Measurements from ENCODE around the gene SNTA1. TPM values are rescaled to one million over a fixed set of nuclear protein-coding genes. Genes with fewer than 3 reads are reported as not detected.
"Not testable (repeated sequence)": the region's sequence is repeated elsewhere in the genome, so short reads cannot be mapped to it uniquely, and the experiment has no call there.

SNTA1 gene
- total RNA-seq, 1 experiment from 2014 or later: 15.4 TPM

DNA sequence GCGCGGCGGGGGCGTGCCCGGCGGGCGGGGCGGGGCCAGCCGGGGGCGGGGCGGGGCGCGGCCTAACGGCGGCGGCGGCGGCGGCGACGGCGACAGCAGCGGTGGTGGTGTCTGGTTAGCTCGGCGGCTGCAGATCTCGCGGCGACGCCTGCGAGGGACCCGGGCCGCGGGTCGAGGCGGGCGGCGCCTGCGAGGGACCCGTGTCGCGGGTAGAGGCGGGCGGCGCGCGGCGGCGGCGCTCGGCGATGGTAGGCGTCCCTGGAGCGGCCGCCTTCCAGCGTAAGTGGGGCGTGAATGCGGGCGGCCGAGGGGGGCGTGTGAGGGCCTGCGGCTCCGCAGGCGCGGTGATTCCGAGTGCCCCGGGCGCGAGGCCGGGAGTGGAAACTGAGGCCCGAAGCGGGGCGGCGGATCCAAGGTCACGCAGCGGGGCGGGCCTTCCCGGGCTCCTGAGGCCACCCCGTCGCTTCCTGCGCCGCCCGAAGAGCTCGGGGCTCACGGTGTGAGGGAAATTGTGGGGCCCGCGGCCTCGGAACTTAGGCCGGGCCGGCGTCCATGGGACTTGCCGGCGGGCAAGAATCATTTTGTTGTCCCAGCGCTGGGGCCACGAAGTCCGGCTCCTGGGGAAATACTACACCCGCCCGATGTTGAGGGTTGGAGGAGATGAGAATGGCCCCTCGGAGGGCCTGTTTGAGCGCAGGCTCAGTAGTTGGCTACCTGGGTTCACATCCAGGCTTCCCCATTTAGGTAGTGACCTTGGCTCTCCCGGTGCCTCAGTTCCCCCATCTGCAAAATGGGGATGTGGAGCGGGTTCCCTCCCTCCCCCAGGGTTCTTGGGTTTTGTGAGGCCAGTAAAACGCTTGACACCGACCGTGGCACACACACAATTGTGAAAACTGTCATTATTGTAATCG lies 46.7 kb upstream of the SNTA1 start, which contains the start of gene CBFA2T2:
CBFA2T2 (plus strand) TSS at position 74 of the 911 bp plus-strand sequence; CDS start at position 246, 172 bp downstream.
- Mint-ChIP-seq H3K4me3 (ENCODE audit: unreplicated experiment) (peak within 1 kb of the TSS; percentile 92), H3K27ac (ENCODE audit: unreplicated experiment) (peak within 1 kb of the TSS; percentile 38), H3K27me3 (ENCODE audit: insufficient read depth, unreplicated experiment) (no peaks in the 10 kb centered on the region), H3K9me3 (ENCODE audit: unreplicated experiment) (no peaks in the 10 kb centered on the region), H3K4me1 (ENCODE audit: low read depth, unreplicated experiment) (peaks cover 8% of the 10 kb centered on the region), H3K36me3 (ENCODE audit: insufficient read depth, unreplicated experiment) (peaks cover 34% of the 10 kb centered on the region)
- Histone ChIP-seq H3K36me3 (ENCODE audit: control insufficient read depth, insufficient read depth, low read length) (no peaks in the 10 kb centered on the region), H3K4me1 (peaks cover 14% of the 10 kb centered on the region), H3K4me3 (ENCODE audit: low read depth, low read length) (peak within 1 kb of the TSS; percentile 95), H3K9me3 (no peaks in the 10 kb centered on the region), H3K27me3 (replicated peaks; ENCODE audit: control insufficient read depth, insufficient read depth, low read length) (no peaks in the 10 kb centered on the region)
- POLR2A ChIA-PET: interaction anchor here (0.5 to 2.2 kb wide), 31 partner anchors 10 to 1702 kb away, joined by 3 to 25 read pairs (median 5); partner anchors contain the start of genes ACTL10, CDK5RAP1, CHMP4B and EIF2S2
- TF ChIP-seq, protein P1, sequence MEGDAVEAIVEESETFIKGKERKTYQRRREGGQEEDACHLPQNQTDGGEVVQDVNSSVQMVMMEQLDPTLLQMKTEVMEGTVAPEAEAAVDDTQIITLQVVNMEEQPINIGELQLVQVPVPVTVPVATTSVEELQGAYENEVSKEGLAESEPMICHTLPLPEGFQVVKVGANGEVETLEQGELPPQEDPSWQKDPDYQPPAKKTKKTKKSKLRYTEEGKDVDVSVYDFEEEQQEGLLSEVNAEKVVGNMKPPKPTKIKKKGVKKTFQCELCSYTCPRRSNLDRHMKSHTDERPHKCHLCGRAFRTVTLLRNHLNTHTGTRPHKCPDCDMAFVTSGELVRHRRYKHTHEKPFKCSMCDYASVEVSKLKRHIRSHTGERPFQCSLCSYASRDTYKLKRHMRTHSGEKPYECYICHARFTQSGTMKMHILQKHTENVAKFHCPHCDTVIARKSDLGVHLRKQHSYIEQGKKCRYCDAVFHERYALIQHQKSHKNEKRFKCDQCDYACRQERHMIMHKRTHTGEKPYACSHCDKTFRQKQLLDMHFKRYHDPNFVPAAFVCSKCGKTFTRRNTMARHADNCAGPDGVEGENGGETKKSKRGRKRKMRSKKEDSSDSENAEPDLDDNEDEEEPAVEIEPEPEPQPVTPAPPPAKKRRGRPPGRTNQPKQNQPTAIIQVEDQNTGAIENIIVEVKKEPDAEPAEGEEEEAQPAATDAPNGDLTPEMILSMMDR (IDR thresholded peaks at IDR 0.05; ENCODE audit: insufficient read depth in 1 of 2, low read depth in 1 of 2, low read length in 1 of 2, severe bottlenecking in 1 of 2, unreplicated experiment in 1 of 2): no peak
- peak in 1 of 2 experiments; percentile 62 for DNase-seq
- intact Hi-C loops (cut with micrococcal nuclease; ENCODE audit: unreplicated experiment): loop anchor here (1.0 kb wide), 1 partner anchor 23 kb away; no protein-coding TSS in a partner anchor
- CTCF ChIA-PET: interaction anchor here (0.6 to 2.5 kb wide), 20 partner anchors 11 to 1767 kb away, joined by 3 to 19 read pairs (median 4); partner anchors contain the start of genes ACSS2, ACTL10, CDK5RAP1 and RALY
- BruUV-seq (replicated peaks): no TSS peak

DNA sequence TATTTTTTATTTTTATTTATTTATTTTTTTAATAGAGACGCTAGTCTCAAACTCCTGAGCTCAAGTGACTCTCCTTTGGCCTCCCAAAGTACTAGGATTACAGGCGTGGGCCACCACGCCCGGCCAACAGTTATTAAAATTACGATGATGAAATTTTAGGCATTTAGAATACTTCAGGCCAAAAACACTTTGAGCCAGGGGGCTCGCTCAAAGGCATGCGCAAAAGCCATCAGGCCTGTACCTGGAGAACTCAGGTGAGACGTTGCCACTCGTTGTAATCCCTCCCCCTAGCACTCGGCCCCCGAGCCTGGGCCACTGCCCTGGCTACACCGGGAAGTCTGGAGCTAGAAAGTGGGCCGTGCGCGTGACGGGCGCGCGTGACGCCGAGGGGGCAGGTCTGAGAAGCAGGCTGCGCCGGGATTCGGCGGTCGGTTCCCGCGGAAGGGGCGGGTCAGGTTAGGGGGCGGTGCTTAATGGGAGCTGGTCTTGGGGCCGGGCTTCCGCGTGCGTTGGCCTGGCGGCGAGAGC lies 46.0 kb upstream of the SNTA1 start:
- no peaks in the 10 kb centered on the region for H3K9me3 ChIP-seq

DNA sequence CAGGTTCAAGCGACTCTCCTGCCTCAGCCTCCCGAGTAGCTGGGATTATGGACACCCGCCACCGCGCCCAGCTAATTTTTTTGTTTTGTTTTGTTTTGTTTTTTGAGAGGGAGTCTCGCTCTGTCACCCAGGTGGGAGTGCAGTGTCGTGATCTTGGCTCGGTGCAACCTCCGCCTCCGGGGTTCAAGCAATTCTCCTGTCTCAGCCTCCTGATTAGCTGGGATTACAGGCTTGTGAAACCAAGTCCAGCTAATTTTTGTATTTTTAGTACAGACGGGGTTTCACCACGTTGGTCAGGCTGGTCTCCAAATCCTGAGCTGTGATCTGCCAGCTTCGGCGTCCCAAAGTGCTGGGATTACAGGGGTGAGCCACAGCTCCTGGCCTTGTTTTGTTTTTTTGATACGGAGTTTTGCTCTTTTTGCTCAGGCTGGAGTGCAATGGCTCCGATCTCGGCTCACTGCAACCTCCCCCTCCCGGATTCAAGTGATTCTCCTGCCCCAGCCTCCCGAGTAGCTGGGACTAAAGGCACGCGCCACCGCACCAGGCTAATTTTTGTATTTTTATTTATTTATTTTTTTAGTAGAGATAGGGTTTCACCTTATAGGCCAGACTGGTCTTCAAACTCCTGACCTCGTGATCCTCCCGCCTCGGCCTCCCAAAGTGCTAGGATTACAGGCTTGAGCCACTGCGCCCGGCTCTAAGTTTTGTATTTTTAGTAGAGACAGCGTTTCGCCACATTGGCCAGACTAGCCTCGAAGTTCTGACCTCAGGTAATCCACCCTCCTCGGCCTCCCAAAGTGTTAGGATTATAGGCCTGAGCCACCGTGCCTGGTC lies 45.3 kb upstream of the SNTA1 start:
- H3K27ac Mint-ChIP-seq (ENCODE audit: unreplicated experiment): peak overlapping the region; percentile 38
- intact Hi-C loops (cut with micrococcal nuclease; ENCODE audit: unreplicated experiment): loop anchor here (1.0 to 2.0 kb wide), 2 partner anchors 18 to 46 kb away; partner anchors contain the start of gene SNTA1
- H3K36me3 Mint-ChIP-seq (ENCODE audit: insufficient read depth, unreplicated experiment): peaks cover 25% of the 10 kb centered on the region
- not testable (repeated sequence) for BruUV-seq (replicated peaks); H3K9me3 Mint-ChIP-seq (ENCODE audit: unreplicated experiment); H3K27me3 Mint-ChIP-seq (ENCODE audit: insufficient read depth, unreplicated experiment); H3K9me3 ChIP-seq; DNase-seq; H3K27me3 ChIP-seq (replicated peaks; ENCODE audit: control insufficient read depth, insufficient read depth, low read length); H3K36me3 ChIP-seq (ENCODE audit: control insufficient read depth, insufficient read depth, low read length); H3K4me1 Mint-ChIP-seq (ENCODE audit: low read depth, unreplicated experiment)
- peak overlapping the region; percentile 16 for H3K4me3 ChIP-seq (ENCODE audit: low read depth, low read length)
- ChIA-PET CTCF (interaction anchor here (0.6 to 2.5 kb wide), 10 partner anchors 16 to 1388 kb away, joined by 3 to 19 read pairs (median 4); partner anchors contain the start of genes ACSS2, ACTL10 and CDK5RAP1), POLR2A (interaction anchor here (0.6 to 2.2 kb wide), 17 partner anchors 11 to 623 kb away, joined by 3 to 25 read pairs (median 8); partner anchors contain the start of genes ACTL10, CHMP4B, EIF2S2 and SNTA1)
- peaks cover 14% of the 10 kb centered on the region for H3K4me1 ChIP-seq
- H3K4me3 Mint-ChIP-seq (ENCODE audit: unreplicated experiment): peak overlapping the region; percentile 92

More for the DNA sequence above, 46.0 kb upstream of the SNTA1 start:
- Histone ChIP-seq H3K36me3 (ENCODE audit: control insufficient read depth, insufficient read depth, low read length) (no peaks in the 10 kb centered on the region), H3K4me1 (peaks cover 14% of the 10 kb centered on the region), H3K27me3 (replicated peaks; ENCODE audit: control insufficient read depth, insufficient read depth, low read length) (no peaks in the 10 kb centered on the region), H3K4me3 (ENCODE audit: low read depth, low read length) (peak overlapping the region; percentile 16)
- Mint-ChIP-seq H3K4me3 (ENCODE audit: unreplicated experiment) (peak overlapping the region; percentile 92), H3K36me3 (ENCODE audit: insufficient read depth, unreplicated experiment) (peaks cover 27% of the 10 kb centered on the region), H3K4me1 (ENCODE audit: low read depth, unreplicated experiment) (peaks cover 8% of the 10 kb centered on the region), H3K27me3 (ENCODE audit: insufficient read depth, unreplicated experiment) (no peaks in the 10 kb centered on the region), H3K27ac (ENCODE audit: unreplicated experiment) (peak overlapping the region; percentile 38), H3K9me3 (ENCODE audit: unreplicated experiment) (no peaks in the 10 kb centered on the region)
- BruUV-seq (replicated peaks): TSS peak; percentile 94
- ChIA-PET POLR2A (interaction anchor here (0.5 to 2.2 kb wide), 30 partner anchors 9 to 859 kb away, joined by 3 to 25 read pairs (median 6); partner anchors contain the start of genes ACTL10, CDK5RAP1, CHMP4B and EIF2S2), CTCF (interaction anchor here (0.6 to 2.5 kb wide), 20 partner anchors 14 to 1766 kb away, joined by 3 to 19 read pairs (median 4); partner anchors contain the start of genes ACSS2, ACTL10, CDK5RAP1 and RALY)
- DNase-seq: peak; percentile 100
- TF ChIP-seq, protein P1 (IDR thresholded peaks at IDR 0.05; ENCODE audit: insufficient read depth in 1 of 2, low read depth in 1 of 2, low read length in 1 of 2, severe bottlenecking in 1 of 2, unreplicated experiment in 1 of 2): no peak
- intact Hi-C loops (cut with micrococcal nuclease; ENCODE audit: unreplicated experiment): loop anchor here (1.0 to 2.0 kb wide), 3 partner anchors 19 to 46 kb away; partner anchors contain the start of gene SNTA1
